Measurements from ENCODE around the gene PAN3. TPM values are rescaled to one million over a fixed set of nuclear protein-coding genes. Genes with fewer than 3 reads are reported as not detected.

PAN3 gene
- total RNA-seq, 2 donors from 2014 or later = 38.2 to 42.6 TPM

GRCh38 chr13:28204043-28204442, 65.7 kb downstream of the PAN3 start:
- Mint-ChIP-seq H3K27ac (no peak overlapping the region), H3K27me3 (ENCODE audit: low read depth) (no peaks in the 10 kb centered on the region), H3K36me3 (ENCODE audit: insufficient read depth in 2 of 2) (peaks cover 7 to 16% of the 10 kb centered on the region in 2 donors), H3K4me3 (no peak overlapping the region), H3K9me3 (no peaks in the 10 kb centered on the region), H3K4me1 (ENCODE audit: low read depth) (peaks cover 29% of the 10 kb centered on the region)
- DNase-seq (no peak), ATAC-seq (replicated peaks in 1 of 2) (no peak)

GRCh38 chr13:28204690-28205443, 66.5 kb downstream of the PAN3 start:
- Mint-ChIP-seq H3K9me3 (no peaks in the 10 kb centered on the region), H3K27me3 (ENCODE audit: low read depth) (no peaks in the 10 kb centered on the region), H3K4me3 (peak overlapping the region; percentile 26 to 34), H3K36me3 (ENCODE audit: insufficient read depth in 2 of 2) (peaks cover 9 to 16% of the 10 kb centered on the region in 2 donors), H3K4me1 (ENCODE audit: low read depth) (peaks cover 29% of the 10 kb centered on the region), H3K27ac (peak overlapping the region; percentile 25)
- peak; percentile 57 to 64 for DNase-seq
- peak; percentile 93 to 95 for ATAC-seq (replicated peaks in 1 of 2)

DNA sequence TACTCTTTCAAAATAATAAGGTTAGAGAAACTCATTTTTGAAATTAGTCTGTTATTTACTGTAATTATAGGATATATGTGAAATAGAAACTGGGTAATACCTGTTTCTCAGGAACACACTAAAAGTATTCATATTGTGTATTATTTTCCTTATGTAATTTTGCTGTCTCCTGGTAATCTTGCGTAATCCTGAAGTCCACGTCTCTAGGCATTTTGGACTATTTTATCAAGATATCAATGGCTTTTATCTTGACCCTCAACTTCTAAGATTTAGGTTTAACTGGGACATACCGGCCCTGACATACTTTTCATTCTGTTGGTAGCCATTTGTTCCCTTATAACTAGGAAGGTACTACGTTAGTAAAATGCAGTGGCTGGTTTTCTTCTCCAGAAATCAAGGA, 80.3 kb downstream of the PAN3 start:
- H3K4me1 Mint-ChIP-seq (ENCODE audit: low read depth) = peaks cover 8% of the 10 kb centered on the region

DNA sequence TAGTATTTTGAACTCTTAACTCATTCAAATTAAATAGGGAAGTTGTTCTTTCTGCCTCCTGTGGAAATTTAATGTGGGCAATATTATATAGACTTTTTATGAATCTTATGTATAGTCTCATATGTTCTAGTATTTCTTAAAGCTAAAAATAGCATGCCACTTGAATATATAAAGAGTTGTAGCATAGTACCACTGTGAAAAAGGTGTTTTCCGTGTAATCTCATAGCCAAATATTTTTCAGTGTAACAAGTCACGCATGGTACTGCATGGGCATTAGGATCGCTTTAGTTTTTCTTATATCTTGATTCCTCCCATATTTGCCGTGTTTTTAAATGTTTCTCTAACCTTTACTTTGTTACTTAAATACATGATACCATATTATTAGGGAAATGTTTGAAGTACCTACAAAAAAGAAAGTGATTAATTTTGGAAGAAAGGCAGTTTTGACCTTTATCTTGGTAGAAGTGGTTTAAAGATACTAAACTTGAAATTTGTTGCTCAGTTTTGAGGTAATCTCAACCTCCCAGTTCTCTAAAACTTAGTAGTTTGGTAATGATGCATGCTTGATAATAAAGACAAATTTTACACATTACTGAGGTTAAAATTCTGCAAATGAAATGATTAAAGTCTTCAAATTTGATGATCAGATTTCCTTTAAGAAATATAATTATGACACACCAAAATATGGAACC, 81.2 kb downstream of the PAN3 start:
- peaks cover under 1 to 2% of the 10 kb centered on the region in 2 donors for H3K36me3 Mint-ChIP-seq (ENCODE audit: insufficient read depth in 2 of 2)
- H3K27me3 Mint-ChIP-seq (ENCODE audit: low read depth) = no peaks in the 10 kb centered on the region
- H3K4me3 Mint-ChIP-seq = no peak overlapping the region
- H3K9me3 Mint-ChIP-seq = peaks cover 0 to 2% of the 10 kb centered on the region in 2 donors
- DNase-seq = no peak
- no peak for ATAC-seq (replicated peaks in 1 of 2)
- H3K27ac Mint-ChIP-seq = no peak overlapping the region
- H3K4me1 Mint-ChIP-seq (ENCODE audit: low read depth) = peaks cover 8% of the 10 kb centered on the region

More for the DNA sequence above, 80.3 kb downstream of the PAN3 start:
- no peaks in the 10 kb centered on the region for H3K27me3 Mint-ChIP-seq (ENCODE audit: low read depth)
- H3K9me3 Mint-ChIP-seq = peaks cover 0 to 4% of the 10 kb centered on the region in 2 donors
- ATAC-seq (replicated peaks in 1 of 2) (no peak), DNase-seq (no peak)
- no peak overlapping the region for H3K27ac Mint-ChIP-seq
- peaks cover 3 to 4% of the 10 kb centered on the region in 2 donors for H3K36me3 Mint-ChIP-seq (ENCODE audit: insufficient read depth in 2 of 2)
- no peak overlapping the region for H3K4me3 Mint-ChIP-seq

GRCh38 chr13:28220166-28220565, 81.8 kb downstream of the PAN3 start:
- DNase-seq (no peak), ATAC-seq (replicated peaks in 1 of 2) (no peak)
- no peaks in the 10 kb centered on the region for H3K27me3 Mint-ChIP-seq (ENCODE audit: low read depth)
- H3K4me1 Mint-ChIP-seq (ENCODE audit: low read depth) = peaks cover 8% of the 10 kb centered on the region
- no peak overlapping the region for H3K4me3 Mint-ChIP-seq
- H3K27ac Mint-ChIP-seq = no peak overlapping the region
- H3K9me3 Mint-ChIP-seq = no peaks in the 10 kb centered on the region
- peaks cover 0 to 2% of the 10 kb centered on the region in 2 donors for H3K36me3 Mint-ChIP-seq (ENCODE audit: insufficient read depth in 2 of 2)

DNA sequence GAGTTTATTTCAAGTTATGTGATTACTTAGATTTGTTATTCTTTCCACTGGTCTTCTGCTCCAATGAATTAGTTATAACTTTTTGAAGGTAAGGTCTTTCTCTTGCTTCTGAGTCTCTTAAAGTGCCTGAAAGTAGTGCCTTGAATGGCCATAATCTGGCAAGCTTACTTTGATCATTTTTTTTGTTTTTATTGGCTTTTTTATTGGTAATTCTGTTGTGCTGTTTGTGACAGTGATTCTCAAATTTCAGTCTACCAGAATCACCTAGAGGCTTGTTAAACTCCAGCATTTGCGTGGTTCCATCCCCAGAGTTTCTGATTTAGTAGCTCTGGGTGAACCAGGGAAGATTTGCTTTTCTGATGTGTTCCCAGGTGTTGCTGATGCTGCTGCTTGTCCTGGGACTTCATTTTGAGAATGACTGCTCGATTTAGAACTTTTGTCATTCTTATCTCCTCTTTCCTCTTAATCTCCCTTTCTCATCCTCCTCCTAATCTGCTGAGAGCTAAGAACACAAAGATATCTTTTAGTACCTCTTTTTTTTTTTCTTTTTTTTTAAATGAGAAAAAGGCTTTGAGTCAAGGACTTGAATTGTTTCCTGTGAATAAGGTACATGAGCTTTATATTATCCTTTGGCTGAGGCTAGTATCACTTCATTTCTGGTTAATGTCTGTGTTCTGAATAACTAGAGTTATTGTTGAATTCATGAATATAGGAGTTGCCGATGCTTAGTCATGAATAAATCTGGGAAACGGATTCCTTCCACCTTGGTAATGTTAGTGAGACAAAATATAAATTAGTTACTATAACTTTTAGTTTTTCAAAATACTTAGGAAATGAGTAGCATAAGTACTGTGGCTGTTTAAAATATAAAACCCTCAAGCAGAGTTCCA, 91.4 kb downstream of the PAN3 start:
- Mint-ChIP-seq H3K27me3 (ENCODE audit: low read depth) (no peaks in the 10 kb centered on the region), H3K36me3 (ENCODE audit: insufficient read depth in 2 of 2) (peaks cover 2 to 5% of the 10 kb centered on the region in 2 donors), H3K4me1 (ENCODE audit: low read depth) (no peaks in the 10 kb centered on the region), H3K4me3 (no peak overlapping the region), H3K27ac (no peak overlapping the region), H3K9me3 (no peaks in the 10 kb centered on the region)
- ATAC-seq (replicated peaks in 1 of 2) (no peak), DNase-seq (no peak)

GRCh38 chr13:28231642-28232041, 93.3 kb downstream of the PAN3 start:
- H3K4me3 Mint-ChIP-seq = no peak overlapping the region
- ATAC-seq (replicated peaks in 1 of 2) (no peak), DNase-seq (no peak)
- H3K9me3 Mint-ChIP-seq = no peaks in the 10 kb centered on the region
- no peaks in the 10 kb centered on the region for H3K4me1 Mint-ChIP-seq (ENCODE audit: low read depth)
- H3K36me3 Mint-ChIP-seq (ENCODE audit: insufficient read depth in 2 of 2) = peaks cover 2 to 6% of the 10 kb centered on the region in 2 donors
- no peaks in the 10 kb centered on the region for H3K27me3 Mint-ChIP-seq (ENCODE audit: low read depth)
- no peak overlapping the region for H3K27ac Mint-ChIP-seq

GRCh38 chr13:28237944-28238343, 99.6 kb downstream of the PAN3 start:
- H3K27me3 Mint-ChIP-seq (ENCODE audit: low read depth) = no peaks in the 10 kb centered on the region
- DNase-seq (no peak), ATAC-seq (replicated peaks in 1 of 2) (no peak)
- no peaks in the 10 kb centered on the region for H3K4me1 Mint-ChIP-seq (ENCODE audit: low read depth)
- H3K27ac Mint-ChIP-seq = no peak overlapping the region
- peaks cover 0 to 7% of the 10 kb centered on the region in 2 donors for H3K36me3 Mint-ChIP-seq (ENCODE audit: insufficient read depth in 2 of 2)
- H3K9me3 Mint-ChIP-seq = no peaks in the 10 kb centered on the region
- no peak overlapping the region for H3K4me3 Mint-ChIP-seq

DNA sequence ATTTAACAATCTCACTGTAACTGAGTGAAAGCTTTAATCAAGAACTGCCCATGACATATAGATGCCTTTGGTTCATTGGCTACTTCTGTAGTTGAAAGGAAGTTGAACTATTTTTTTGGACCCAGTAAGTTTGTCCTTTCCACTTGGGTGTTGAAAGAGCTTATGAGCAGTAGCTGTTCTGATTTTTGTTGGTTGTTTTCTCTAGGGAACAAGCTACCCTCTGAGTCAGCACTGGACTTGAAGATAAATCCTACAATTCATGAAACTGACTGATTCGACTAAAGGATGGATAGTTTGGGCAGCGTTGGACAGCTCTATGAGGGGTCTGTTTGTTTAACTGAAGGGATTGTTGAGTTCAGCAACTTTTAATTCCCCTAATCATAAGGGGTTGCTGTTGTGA, 101.0 kb downstream of the PAN3 start:
- no peak for ATAC-seq (replicated peaks in 1 of 2)
- DNase-seq = no peak
- H3K27ac Mint-ChIP-seq = no peak overlapping the region
- H3K9me3 Mint-ChIP-seq = no peaks in the 10 kb centered on the region
- H3K36me3 Mint-ChIP-seq (ENCODE audit: insufficient read depth in 2 of 2) = peaks cover 0 to 7% of the 10 kb centered on the region in 2 donors
- H3K27me3 Mint-ChIP-seq (ENCODE audit: low read depth) = no peaks in the 10 kb centered on the region
- H3K4me3 Mint-ChIP-seq = no peak overlapping the region
- no peaks in the 10 kb centered on the region for H3K4me1 Mint-ChIP-seq (ENCODE audit: low read depth)

DNA sequence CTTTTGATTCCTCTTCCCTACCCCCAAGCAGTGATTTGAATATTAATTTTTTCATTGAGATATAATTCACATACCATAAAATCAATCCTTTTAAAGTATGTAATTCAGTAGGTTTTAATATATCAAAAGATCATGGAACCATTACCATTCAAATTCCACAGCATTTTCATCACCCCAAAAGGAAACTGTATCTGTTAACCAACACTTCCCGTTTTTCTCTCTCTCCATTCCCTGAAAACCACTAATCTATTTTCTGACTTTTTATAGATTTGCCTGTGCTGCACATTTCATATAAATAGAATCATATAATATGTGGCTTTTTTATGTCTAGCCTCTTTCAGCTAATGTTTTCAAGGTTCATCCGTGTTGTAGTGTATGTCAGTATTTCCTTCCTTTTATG, 107.1 kb downstream of the PAN3 start:
- Mint-ChIP-seq H3K36me3 (ENCODE audit: insufficient read depth in 2 of 2) (peaks cover 2 to 29% of the 10 kb centered on the region in 2 donors), H3K27ac (no peak overlapping the region), H3K4me1 (ENCODE audit: low read depth) (peaks cover 5% of the 10 kb centered on the region), H3K27me3 (ENCODE audit: low read depth) (no peaks in the 10 kb centered on the region), H3K4me3 (no peak overlapping the region), H3K9me3 (no peaks in the 10 kb centered on the region)
- ATAC-seq (replicated peaks in 1 of 2) = no peak
- DNase-seq = no peak

DNA sequence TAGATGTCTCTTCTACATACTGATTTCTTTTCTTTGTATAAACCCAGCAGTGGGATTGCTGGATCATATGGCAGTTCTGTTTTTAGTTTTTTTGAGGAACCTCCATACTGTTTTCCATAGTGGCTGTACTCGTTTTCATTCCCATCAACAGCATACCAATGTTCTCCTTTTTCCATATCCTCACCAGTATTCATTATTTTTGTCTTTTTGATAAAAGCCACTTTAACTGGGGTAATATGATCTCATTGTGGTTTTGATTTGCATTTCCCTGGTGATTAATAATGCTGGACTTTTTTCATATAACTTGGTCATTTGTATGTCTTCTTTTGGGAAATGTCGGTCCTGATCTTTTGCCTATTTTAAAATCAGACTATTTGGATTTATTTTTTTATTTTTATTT, 108.5 kb downstream of the PAN3 start:
- H3K27me3 Mint-ChIP-seq (ENCODE audit: low read depth) = no peaks in the 10 kb centered on the region
- no peak for ATAC-seq (replicated peaks in 1 of 2)

GRCh38 chr13:28248080-28248479, 109.7 kb downstream of the PAN3 start:
- DNase-seq (no peak), ATAC-seq (replicated peaks in 1 of 2) (no peak)
- H3K4me1 Mint-ChIP-seq (ENCODE audit: low read depth) = peaks cover 18% of the 10 kb centered on the region
- no peaks in the 10 kb centered on the region for H3K9me3 Mint-ChIP-seq
- no peak overlapping the region for H3K27ac Mint-ChIP-seq
- peaks cover 2 to 33% of the 10 kb centered on the region in 2 donors for H3K36me3 Mint-ChIP-seq (ENCODE audit: insufficient read depth in 2 of 2)
- no peak overlapping the region for H3K4me3 Mint-ChIP-seq
- H3K27me3 Mint-ChIP-seq (ENCODE audit: low read depth) = no peaks in the 10 kb centered on the region

More for the DNA sequence above, 108.5 kb downstream of the PAN3 start:
- Mint-ChIP-seq H3K27ac (peak overlapping the region; percentile 14), H3K4me3 (no peak overlapping the region), H3K4me1 (ENCODE audit: low read depth) (peaks cover 18% of the 10 kb centered on the region), H3K36me3 (ENCODE audit: insufficient read depth in 2 of 2) (peaks cover 2 to 33% of the 10 kb centered on the region in 2 donors), H3K9me3 (no peaks in the 10 kb centered on the region)
- no peak for DNase-seq

- peaks cover 26% of the 10 kb centered on the region for H3K4me1 Mint-ChIP-seq (ENCODE audit: low read depth)
- H3K4me3 Mint-ChIP-seq = no peak overlapping the region
- no peak for ATAC-seq (replicated peaks in 1 of 2)
- DNase-seq = no peak
- no peaks in the 10 kb centered on the region for H3K27me3 Mint-ChIP-seq (ENCODE audit: low read depth)
- H3K27ac Mint-ChIP-seq = no peak overlapping the region
- peaks cover 2 to 30% of the 10 kb centered on the region in 2 donors for H3K36me3 Mint-ChIP-seq (ENCODE audit: insufficient read depth in 2 of 2)
- no peaks in the 10 kb centered on the region for H3K9me3 Mint-ChIP-seq
Observed at GRCh38 chr13:28250542-28250941, 112.2 kb downstream of the PAN3 start.
